DOHH2 (cell line): ENCODE data around the gene VWA5B2.

ENCODE experiments used
- H3F3A ChIP-seq: fragments of 200-600 bp; sonication (generic), shearing (Covaris generic); 2 replicates; pipeline ENCODE4 v1.6.0; 2016; ENCODE audit warnings: antibody characterized with exemption, mild to moderate bottlenecking; ENCODE audit not compliant: control insufficient read depth, insufficient read depth
- H3K27ac ChIP-seq: fragments of 200-600 bp; sonication (generic); 2 replicates; pipeline ENCODE4 v1.5.1; 2014; ENCODE audit warnings: low read depth, mild to moderate bottlenecking, low read length, moderate library complexity
- H3K27me3 ChIP-seq: fragments of 200-600 bp; sonication (generic); 2 replicates; pipeline ENCODE4 v1.6.1; 2014; ENCODE audit warnings: mild to moderate bottlenecking, low read length, mixed read lengths; ENCODE audit not compliant: control insufficient read depth
- H3K36me3 ChIP-seq: fragments of 200-600 bp; sonication (generic); 2 replicates; pipeline ENCODE4 v1.6.1; 2014; ENCODE audit warnings: mild to moderate bottlenecking, low read length, moderate library complexity, mixed read lengths; ENCODE audit not compliant: control insufficient read depth
- H3K4me1 ChIP-seq: fragments of 200-600 bp; sonication (generic); 2 replicates; pipeline ENCODE4 v1.6.1; 2014; ENCODE audit warnings: mild to moderate bottlenecking, low read length, mixed read lengths; ENCODE audit not compliant: control insufficient read depth
- H3K4me2 ChIP-seq: fragments of 200-600 bp; sonication (generic); 2 replicates; pipeline ENCODE4 v1.6.0; 2014; ENCODE audit warnings: mild to moderate bottlenecking, low read length, moderate library complexity
- H3K4me3 ChIP-seq: fragments of 200-600 bp; sonication (generic); 2 replicates; pipeline ENCODE4 v1.5.1; 2014; ENCODE audit warnings: mild to moderate bottlenecking, low read length, mixed read lengths
- H3K79me2 ChIP-seq: fragments of 200-600 bp; sonication (generic); 2 replicates; pipeline ENCODE4 v1.6.1; 2014; ENCODE audit warnings: mild to moderate bottlenecking, low read length, mixed read lengths; ENCODE audit not compliant: control insufficient read depth
- H3K9me2 ChIP-seq: fragments of 200-600 bp; sonication (generic); replicated peaks from 2 replicates; pipeline ENCODE4 v1.6.1; 2014; ENCODE audit warnings: mild to moderate bottlenecking, low read length, mixed read lengths; ENCODE audit not compliant: control insufficient read depth
- H3K9me3 ChIP-seq: fragments of 200-600 bp; sonication (generic); 2 replicates; pipeline ENCODE4 v1.6.1; 2014; ENCODE audit warnings: antibody characterized with exemption, low read length, mixed read lengths; ENCODE audit not compliant: control insufficient read depth, insufficient read depth
- H4K20me1 ChIP-seq: fragments of 200-600 bp; sonication (generic); 2 replicates; pipeline ENCODE4 v1.6.0; 2014; ENCODE audit warnings: low read depth, mild to moderate bottlenecking, antibody characterized with exemption, low read length, moderate library complexity; ENCODE audit not compliant: control insufficient read depth, insufficient read depth
- EZH2phosphoT487 ChIP-seq: fragments of 200-600 bp; sonication (generic); IDR thresholded peaks from 2 replicates; pipeline ENCODE4 v1.6.1; 2017; ENCODE audit warnings: borderline replicate concordance, mild to moderate bottlenecking, antibody characterized with exemption, low read length, moderate library complexity, mixed read lengths
- TF ChIP-seq, protein P1 (sequence below): fragments of 200-600 bp; sonication (generic); IDR thresholded peaks from one replicate; pipeline ENCODE4 v1.5.1; 2014; ENCODE audit warnings: antibody characterized with exemption, mild to moderate bottlenecking, low read depth, low read length; ENCODE audit not compliant: poor library complexity, severe bottlenecking

The VWA5B2 gene

DNA sequence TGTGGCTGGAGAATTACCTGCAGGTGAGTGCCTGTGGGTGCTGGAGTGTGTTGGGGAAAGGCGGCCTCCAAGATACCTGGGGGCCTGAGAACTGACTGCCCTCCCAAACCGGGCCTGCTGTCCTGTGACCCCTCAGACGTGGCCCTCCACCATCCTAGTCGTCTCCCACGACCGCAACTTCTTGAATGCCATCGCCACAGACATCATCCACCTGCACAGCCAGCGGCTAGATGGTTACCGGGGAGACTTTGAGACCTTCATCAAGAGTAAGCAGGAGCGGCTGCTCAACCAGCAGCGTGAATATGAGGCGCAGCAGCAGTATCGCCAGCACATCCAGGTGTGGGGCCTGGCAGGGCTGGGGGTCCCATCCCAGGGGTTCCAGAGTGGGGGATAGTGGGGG is 40.0 kb upstream of the VWA5B2 start:
- TF ChIP-seq, protein P1, sequence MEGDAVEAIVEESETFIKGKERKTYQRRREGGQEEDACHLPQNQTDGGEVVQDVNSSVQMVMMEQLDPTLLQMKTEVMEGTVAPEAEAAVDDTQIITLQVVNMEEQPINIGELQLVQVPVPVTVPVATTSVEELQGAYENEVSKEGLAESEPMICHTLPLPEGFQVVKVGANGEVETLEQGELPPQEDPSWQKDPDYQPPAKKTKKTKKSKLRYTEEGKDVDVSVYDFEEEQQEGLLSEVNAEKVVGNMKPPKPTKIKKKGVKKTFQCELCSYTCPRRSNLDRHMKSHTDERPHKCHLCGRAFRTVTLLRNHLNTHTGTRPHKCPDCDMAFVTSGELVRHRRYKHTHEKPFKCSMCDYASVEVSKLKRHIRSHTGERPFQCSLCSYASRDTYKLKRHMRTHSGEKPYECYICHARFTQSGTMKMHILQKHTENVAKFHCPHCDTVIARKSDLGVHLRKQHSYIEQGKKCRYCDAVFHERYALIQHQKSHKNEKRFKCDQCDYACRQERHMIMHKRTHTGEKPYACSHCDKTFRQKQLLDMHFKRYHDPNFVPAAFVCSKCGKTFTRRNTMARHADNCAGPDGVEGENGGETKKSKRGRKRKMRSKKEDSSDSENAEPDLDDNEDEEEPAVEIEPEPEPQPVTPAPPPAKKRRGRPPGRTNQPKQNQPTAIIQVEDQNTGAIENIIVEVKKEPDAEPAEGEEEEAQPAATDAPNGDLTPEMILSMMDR: no peak
- TF ChIP-seq EZH2phosphoT487: no peak
- peaks cover 9% of the 10 kb centered on the region; the same call in 1 of the 2 replicates for H4K20me1 ChIP-seq
- H3K4me1 ChIP-seq: peaks cover 21% of the 10 kb centered on the region
- no peak overlapping the region for H3K4me3 ChIP-seq
- no peaks in the 10 kb centered on the region for H3K27me3 ChIP-seq
- H3K9me2 ChIP-seq: no peaks in the 10 kb centered on the region
- peaks cover 43% of the 10 kb centered on the region for H3K79me2 ChIP-seq
- H3K36me3 ChIP-seq: peaks cover 82% of the 10 kb centered on the region
- no peaks in the 10 kb centered on the region for H3K9me3 ChIP-seq
- no peak overlapping the region for H3K4me2 ChIP-seq
- H3K27ac ChIP-seq: no peak overlapping the region
- H3F3A ChIP-seq: no peaks in the 10 kb centered on the region

DNA sequence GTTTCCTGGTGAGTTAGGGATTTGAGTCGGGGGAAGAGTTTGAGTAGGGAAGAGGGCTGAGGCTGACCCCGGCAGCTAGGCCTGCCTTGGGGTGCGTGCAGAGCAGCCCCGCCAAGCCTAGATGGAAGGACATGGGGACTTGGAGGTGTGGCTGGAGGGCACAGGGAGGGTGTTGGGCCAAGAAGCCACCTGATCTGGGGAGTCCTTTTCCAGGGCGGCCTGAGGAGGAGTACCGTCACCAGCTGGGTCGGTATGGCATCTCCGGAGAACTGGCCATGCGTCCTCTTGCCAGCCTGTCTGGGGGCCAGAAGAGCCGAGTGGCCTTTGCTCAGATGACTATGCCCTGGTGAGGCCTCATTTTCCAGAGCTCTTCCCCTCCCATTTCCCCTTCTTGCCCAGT is 36.5 kb upstream of the VWA5B2 start:
- no peaks in the 10 kb centered on the region for H3K9me2 ChIP-seq
- no peaks in the 10 kb centered on the region for H4K20me1 ChIP-seq
- TF ChIP-seq EZH2phosphoT487: no peak
- TF ChIP-seq, protein P1: no peak
- H3K27me3 ChIP-seq: no peaks in the 10 kb centered on the region
- no peak overlapping the region for H3K4me3 ChIP-seq
- no peak overlapping the region for H3K27ac ChIP-seq
- peaks cover 76% of the 10 kb centered on the region for H3K36me3 ChIP-seq
- H3F3A ChIP-seq: no peaks in the 10 kb centered on the region
- peaks cover 18% of the 10 kb centered on the region for H3K79me2 ChIP-seq
- H3K4me2 ChIP-seq: no peak overlapping the region
- H3K4me1 ChIP-seq: peaks cover under 1% of the 10 kb centered on the region; the same call in 1 of the 2 replicates
- H3K9me3 ChIP-seq: no peaks in the 10 kb centered on the region

DNA sequence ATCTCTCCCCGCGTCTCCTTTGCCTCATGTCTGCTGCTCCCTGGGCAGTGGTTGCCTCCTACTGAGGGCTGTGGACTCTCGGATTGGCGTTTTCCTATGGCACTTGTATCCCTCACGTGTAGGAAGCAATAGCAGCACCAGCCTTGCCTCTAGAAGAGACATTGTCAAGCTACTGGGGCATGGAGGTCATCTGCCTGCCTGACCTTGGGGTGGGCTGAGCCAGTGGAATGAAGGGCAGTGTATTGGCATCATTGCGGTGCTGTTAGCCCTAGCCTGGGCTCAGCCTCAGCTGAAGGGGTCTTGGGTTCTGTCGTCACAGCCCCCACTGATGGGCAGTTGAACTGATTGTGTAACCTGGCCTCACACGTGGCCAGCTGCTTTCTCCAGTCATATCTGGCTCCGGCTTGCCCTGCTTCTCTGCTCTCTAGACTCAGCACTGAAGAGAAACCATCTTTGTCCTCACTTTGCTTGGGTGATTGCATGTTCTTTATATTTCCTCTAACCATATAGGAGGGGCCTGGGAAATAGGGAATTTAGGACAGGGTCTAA is 35.3 kb upstream of the VWA5B2 start:
- Histone ChIP-seq H3K4me3 (no peak overlapping the region), H3K9me3 (no peaks in the 10 kb centered on the region), H3K27ac (no peak overlapping the region), H3K79me2 (peaks cover 6% of the 10 kb centered on the region), H3K9me2 (no peaks in the 10 kb centered on the region), H4K20me1 (no peaks in the 10 kb centered on the region), H3K4me2 (no peak overlapping the region), H3K36me3 (peaks cover 64% of the 10 kb centered on the region), H3K4me1 (no peaks in the 10 kb centered on the region), H3K27me3 (no peaks in the 10 kb centered on the region), H3F3A (no peaks in the 10 kb centered on the region)
- TF ChIP-seq, protein P1: no peak
- no peak for TF ChIP-seq EZH2phosphoT487

DNA sequence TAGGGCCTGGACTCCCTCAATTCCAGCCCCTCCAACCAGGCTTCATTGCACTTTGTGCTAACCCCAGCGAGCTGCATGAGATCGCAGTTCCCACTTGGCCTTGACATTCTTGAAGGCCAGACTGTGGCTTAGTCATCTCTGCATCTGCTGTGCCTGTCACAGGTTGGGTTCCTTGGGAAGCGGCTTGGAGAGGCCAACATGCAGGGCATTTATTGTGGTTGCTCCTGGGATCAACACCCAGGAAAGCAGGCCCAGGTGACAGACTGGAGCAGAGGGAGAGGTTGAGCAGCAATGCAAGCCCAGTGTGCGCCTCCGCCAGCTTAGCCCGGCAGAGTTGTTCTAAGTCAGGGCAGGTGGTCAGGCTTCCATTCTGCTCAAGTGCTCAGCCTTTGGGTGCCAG is 32.8 kb upstream of the VWA5B2 start:
- peaks cover 40% of the 10 kb centered on the region for H3K36me3 ChIP-seq

More for the DNA sequence above, 32.8 kb upstream of the VWA5B2 start:
- no peak overlapping the region for H3K4me2 ChIP-seq
- H3K9me3 ChIP-seq: no peaks in the 10 kb centered on the region
- no peak overlapping the region for H3K27ac ChIP-seq
- TF ChIP-seq, protein P1: no peak
- TF ChIP-seq EZH2phosphoT487: no peak
- H3K79me2 ChIP-seq: no peaks in the 10 kb centered on the region
- H3K4me3 ChIP-seq: no peak overlapping the region
- no peaks in the 10 kb centered on the region for H3K27me3 ChIP-seq
- H3K9me2 ChIP-seq: no peaks in the 10 kb centered on the region
- H3F3A ChIP-seq: no peaks in the 10 kb centered on the region
- H3K4me1 ChIP-seq: no peaks in the 10 kb centered on the region
- H4K20me1 ChIP-seq: no peaks in the 10 kb centered on the region
